ENCODE measurements around the gene PLS1.

- TF ChIP-seq EZH2 (IDR thresholded peaks at IDR 0.05; ENCODE audit: insufficient read depth, poor library complexity, severe bottlenecking) (no peak), EZH2phosphoT487 (IDR thresholded peaks at IDR 0.05; ENCODE audit: insufficient read depth, low read depth) (no peak)
Observed at GRCh38 chr3:142576792-142577191, 19.4 kb upstream of the PLS1 start.
